ENCODE data around the gene OLFM2. TPM values are rescaled to one million over a fixed set of nuclear protein-coding genes. Genes with fewer than 3 reads are reported as not detected.

The OLFM2 gene
- total RNA-seq, 3 donors from 2014 or later = 7.2 to 42.6 (median 8.8) TPM

DNA sequence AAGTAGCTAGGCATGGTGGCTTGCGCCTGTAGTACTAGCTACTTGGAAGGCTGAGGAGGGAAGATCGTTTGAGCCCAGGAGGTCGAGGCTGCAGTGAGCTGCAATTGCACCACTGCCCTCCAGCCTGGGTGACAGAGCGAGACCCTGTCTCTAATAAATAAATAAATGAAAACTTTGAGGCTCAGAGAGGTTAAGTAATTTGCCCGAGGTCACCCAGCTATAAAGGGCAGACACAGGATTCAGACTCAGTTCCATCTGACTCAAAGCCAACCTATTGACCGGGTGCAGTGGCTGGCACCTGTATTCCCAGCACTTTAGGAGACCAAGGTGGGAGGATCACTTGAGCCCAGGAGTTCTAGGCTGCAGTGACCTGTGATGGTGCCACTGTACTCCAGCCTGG is 7.4 kb upstream of the OLFM2 start:
- DNase-seq (ENCODE audit: low spot score in 2 of 2) = no peak
- Histone ChIP-seq H3K27ac (no peak overlapping the region), H3K4me3 (no peak overlapping the region), H3K36me3 (no peaks in the 10 kb centered on the region), H3K9me3 (peaks cover 7% of the 10 kb centered on the region in 2 donors), H3K4me1 (no peaks in the 10 kb centered on the region), H3K27me3 (no peaks in the 10 kb centered on the region)
- intact Hi-C loops (cut with DNase I; ENCODE audit: low total_unique reads) = no loop called here
- no peak for TF ChIP-seq POLR2AphosphoS5 (IDR thresholded peaks at IDR 0.05)
- TF ChIP-seq, protein P1, sequence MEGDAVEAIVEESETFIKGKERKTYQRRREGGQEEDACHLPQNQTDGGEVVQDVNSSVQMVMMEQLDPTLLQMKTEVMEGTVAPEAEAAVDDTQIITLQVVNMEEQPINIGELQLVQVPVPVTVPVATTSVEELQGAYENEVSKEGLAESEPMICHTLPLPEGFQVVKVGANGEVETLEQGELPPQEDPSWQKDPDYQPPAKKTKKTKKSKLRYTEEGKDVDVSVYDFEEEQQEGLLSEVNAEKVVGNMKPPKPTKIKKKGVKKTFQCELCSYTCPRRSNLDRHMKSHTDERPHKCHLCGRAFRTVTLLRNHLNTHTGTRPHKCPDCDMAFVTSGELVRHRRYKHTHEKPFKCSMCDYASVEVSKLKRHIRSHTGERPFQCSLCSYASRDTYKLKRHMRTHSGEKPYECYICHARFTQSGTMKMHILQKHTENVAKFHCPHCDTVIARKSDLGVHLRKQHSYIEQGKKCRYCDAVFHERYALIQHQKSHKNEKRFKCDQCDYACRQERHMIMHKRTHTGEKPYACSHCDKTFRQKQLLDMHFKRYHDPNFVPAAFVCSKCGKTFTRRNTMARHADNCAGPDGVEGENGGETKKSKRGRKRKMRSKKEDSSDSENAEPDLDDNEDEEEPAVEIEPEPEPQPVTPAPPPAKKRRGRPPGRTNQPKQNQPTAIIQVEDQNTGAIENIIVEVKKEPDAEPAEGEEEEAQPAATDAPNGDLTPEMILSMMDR (IDR thresholded peaks at IDR 0.05) = no peak
- TF ChIP-seq POLR2A (IDR thresholded peaks at IDR 0.05) = no peak

DNA sequence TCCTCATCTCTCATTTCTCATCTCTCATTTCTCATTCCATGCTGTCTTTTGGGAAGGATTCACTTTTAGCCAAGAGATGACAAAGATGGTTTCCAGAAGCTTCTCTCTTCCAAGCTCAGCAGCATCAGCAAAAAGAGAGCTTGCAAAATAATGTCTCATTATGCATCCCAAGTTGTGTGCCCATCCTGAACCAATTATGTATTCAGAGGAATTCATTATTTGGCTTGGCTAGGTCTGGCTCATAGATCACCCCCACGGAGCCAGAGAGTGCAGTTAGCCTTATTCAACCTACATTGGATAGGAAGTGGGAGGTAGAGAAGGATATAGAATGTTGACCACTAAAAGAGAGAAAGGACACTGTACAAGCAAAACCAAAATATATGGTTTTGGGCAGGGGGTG is 5.4 kb upstream of the OLFM2 start:
- Histone ChIP-seq H3K9me3 (peaks cover 7% of the 10 kb centered on the region in 2 donors), H3K27me3 (no peaks in the 10 kb centered on the region), H3K4me1 (no peaks in the 10 kb centered on the region), H3K36me3 (no peaks in the 10 kb centered on the region), H3K27ac (no peak overlapping the region), H3K4me3 (no peak overlapping the region)
- no peak for DNase-seq (ENCODE audit: low spot score in 2 of 2)
- TF ChIP-seq, protein P1 (IDR thresholded peaks at IDR 0.05) = no peak
- TF ChIP-seq POLR2A (IDR thresholded peaks at IDR 0.05) (no peak), POLR2AphosphoS5 (IDR thresholded peaks at IDR 0.05) (no peak)
- intact Hi-C loops (cut with DNase I; ENCODE audit: low total_unique reads) = no loop called here

DNA sequence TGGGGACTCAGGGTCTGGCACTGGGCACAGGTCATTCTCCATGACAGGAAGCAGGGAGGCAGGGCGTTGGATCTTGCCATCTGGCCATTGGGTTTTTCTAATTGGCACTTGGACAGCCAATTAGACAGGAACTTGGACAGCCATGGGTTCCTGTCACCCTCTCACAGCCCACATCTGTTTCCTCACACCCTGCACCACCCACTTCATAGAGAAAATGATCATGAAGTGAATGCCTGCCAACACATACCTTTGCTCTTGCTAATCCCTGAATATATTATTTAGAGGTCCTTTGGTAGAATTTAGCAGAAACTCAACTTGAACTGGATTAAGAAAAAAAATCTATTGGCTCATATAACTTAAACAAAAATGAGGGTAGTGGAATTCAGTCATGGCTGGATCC is 4.9 kb upstream of the OLFM2 start:
- no peak overlapping the region for H3K4me3 ChIP-seq
- H3K9me3 ChIP-seq = peaks cover 7% of the 10 kb centered on the region in 2 donors
- DNase-seq (ENCODE audit: low spot score in 2 of 2) = no peak
- no peaks in the 10 kb centered on the region for H3K36me3 ChIP-seq
- TF ChIP-seq, protein P1 (IDR thresholded peaks at IDR 0.05) = no peak
- no peak for TF ChIP-seq POLR2A (IDR thresholded peaks at IDR 0.05)
- no peak for TF ChIP-seq POLR2AphosphoS5 (IDR thresholded peaks at IDR 0.05)
- H3K27me3 ChIP-seq = no peaks in the 10 kb centered on the region
- H3K27ac ChIP-seq = no peak overlapping the region
- no peaks in the 10 kb centered on the region for H3K4me1 ChIP-seq
- intact Hi-C loops (cut with DNase I; ENCODE audit: low total_unique reads) = no loop called here

DNA sequence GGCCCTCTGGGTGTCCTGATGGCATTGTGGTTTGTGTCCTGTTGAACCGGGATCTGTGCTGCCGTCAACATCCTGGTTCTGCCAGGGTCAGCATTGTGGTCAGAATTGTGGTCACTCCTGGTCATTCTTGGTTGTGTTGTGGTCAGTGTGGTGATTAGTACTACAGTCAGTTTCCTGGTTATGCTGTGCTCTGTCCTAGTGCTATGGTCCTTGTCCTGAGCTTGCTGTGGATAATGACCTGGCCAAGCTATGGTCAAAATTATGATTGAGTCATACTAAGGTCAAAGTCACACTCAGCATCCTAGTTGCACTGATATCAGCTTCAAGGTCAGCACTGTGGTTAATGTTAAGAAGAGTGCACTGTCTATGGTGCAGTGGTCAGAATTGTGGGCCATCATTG is 4.5 kb upstream of the OLFM2 start:
- Histone ChIP-seq H3K4me3 (no peak overlapping the region), H3K9me3 (peaks cover 7% of the 10 kb centered on the region in 2 donors), H3K4me1 (no peaks in the 10 kb centered on the region), H3K27ac (no peak overlapping the region), H3K27me3 (no peaks in the 10 kb centered on the region), H3K36me3 (no peaks in the 10 kb centered on the region)
- TF ChIP-seq, protein P1 (IDR thresholded peaks at IDR 0.05) = no peak
- TF ChIP-seq POLR2A (IDR thresholded peaks at IDR 0.05) (no peak), POLR2AphosphoS5 (IDR thresholded peaks at IDR 0.05) (no peak)
- intact Hi-C loops (cut with DNase I; ENCODE audit: low total_unique reads) = no loop called here
- no peak for DNase-seq (ENCODE audit: low spot score in 2 of 2)

DNA sequence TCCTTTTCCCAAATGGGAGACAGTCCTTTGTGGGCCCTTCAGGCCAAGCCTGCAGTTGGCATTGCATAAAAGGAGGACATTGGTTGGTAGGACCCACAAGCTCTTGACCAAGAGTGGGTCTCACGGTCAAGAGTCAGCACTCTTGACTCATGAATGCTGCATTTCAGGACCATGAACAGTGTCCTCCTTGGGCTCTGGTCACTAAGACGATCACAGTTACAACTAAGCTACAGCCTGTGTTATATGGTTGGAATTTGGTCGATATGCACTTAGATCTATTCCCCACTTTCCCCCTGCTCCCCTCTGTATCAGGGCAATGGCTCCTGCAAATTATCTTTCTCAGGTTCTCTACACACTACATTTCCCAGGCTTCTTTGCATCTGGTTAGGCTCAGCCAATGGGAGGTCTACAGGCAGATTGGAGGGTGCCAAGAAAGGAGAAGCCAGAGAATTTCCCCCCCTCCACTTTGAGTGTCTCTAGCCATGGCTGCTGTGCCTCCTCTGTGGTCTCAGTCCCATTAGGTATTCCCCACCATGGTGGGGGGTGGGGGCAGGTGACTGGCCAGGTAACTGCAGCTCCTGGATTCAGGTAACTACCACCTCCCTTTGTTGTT is 3.1 kb upstream of the OLFM2 start:
- Histone ChIP-seq H3K36me3 (no peaks in the 10 kb centered on the region), H3K27ac (no peak overlapping the region), H3K4me1 (peaks cover 0 to 6% of the 10 kb centered on the region in 2 donors), H3K9me3 (peaks cover 7% of the 10 kb centered on the region in 2 donors), H3K27me3 (no peaks in the 10 kb centered on the region), H3K4me3 (no peak overlapping the region)
- DNase-seq (ENCODE audit: low spot score in 2 of 2) = no peak
- intact Hi-C loops (cut with DNase I; ENCODE audit: low total_unique reads) = no loop called here
- no peak for TF ChIP-seq POLR2AphosphoS5 (IDR thresholded peaks at IDR 0.05)
- TF ChIP-seq POLR2A (IDR thresholded peaks at IDR 0.05) = no peak
- TF ChIP-seq, protein P1 (IDR thresholded peaks at IDR 0.05) = no peak

Data from breast epithelium (tissue), 4 donors.